GM03348 (cell line): ENCODE data around the gene CNTNAP5.

Experiments
- DNase-seq: peaks from one replicate; pipeline ENCODE4 v3.0.0; 2012; ENCODE audit warnings: low spot score

CNTNAP5 gene

GRCh38 chr2:124559236-124559635 is 534.1 kb downstream of the CNTNAP5 start:
- DNase-seq: no peak

- DNase-seq: no peak
Measured at GRCh38 chr2:124560592-124561112, 535.6 kb downstream of the CNTNAP5 start.

DNA sequence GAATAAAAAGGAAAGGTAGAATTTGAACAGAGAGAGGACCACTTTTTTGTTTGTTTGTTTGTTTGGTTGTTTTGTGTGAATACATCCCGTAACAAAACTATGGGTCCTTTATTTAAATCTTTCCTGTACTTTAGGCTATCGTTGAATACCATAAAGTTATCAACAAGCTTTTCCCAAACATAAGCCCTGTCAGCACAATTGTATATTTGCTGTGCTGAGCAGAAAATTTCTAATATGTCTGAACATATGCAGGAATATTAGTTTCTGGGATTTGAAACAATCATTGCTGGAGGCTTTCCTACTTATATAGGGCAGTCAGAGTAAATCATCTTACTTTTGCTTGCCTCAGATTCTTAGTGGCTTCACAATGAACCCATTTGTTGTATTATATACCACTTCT is 536.4 kb downstream of the CNTNAP5 start:
- no peak for DNase-seq

DNA sequence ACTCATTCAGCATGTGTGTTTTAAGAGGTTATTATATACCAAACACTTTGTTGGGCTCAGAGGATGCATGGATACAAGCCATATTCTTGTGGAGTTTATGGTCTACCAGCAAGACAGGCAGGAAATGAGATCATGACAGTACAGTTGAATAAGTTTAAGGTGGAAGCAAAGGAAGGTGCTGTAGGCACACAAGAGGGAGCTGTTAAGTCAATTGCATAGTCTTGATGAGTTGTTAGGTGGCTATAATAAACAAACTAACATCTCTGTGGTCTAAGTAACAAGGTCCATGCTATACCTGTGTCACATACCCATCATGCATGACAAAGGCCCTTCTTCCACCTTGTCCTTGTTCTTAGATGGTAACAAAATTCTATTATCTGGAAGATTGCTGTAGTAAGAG is 538.3 kb downstream of the CNTNAP5 start:
- DNase-seq: no peak

GRCh38 chr2:124566518-124566970 is 541.5 kb downstream of the CNTNAP5 start:
- DNase-seq: no peak

DNA sequence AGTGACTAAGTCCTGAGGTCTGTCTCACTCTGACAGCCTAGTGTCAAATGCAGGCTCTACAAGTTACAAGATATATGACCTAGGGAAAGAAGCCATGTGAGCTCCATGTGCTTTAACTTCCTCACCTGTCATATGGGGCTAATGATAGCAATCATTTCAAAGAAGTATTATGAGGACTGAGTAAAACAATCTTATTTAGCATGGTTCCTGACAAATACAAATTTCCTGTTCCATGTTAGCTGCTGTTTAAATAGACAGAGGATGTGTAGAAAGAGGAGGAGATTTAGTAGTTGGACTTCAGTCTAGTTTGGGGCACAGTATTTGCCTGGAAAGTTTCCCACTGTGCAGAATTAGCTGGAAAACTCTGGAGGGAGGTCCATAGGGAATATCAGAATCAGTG is 545.8 kb downstream of the CNTNAP5 start:
- no peak for DNase-seq

- no peak for DNase-seq
Measured at GRCh38 chr2:124571836-124572235, 546.7 kb downstream of the CNTNAP5 start.

- DNase-seq: no peak
Measured at GRCh38 chr2:124572934-124573634, 548.0 kb downstream of the CNTNAP5 start.

GRCh38 chr2:124575497-124575896 is 550.4 kb downstream of the CNTNAP5 start:
- no peak for DNase-seq

DNA sequence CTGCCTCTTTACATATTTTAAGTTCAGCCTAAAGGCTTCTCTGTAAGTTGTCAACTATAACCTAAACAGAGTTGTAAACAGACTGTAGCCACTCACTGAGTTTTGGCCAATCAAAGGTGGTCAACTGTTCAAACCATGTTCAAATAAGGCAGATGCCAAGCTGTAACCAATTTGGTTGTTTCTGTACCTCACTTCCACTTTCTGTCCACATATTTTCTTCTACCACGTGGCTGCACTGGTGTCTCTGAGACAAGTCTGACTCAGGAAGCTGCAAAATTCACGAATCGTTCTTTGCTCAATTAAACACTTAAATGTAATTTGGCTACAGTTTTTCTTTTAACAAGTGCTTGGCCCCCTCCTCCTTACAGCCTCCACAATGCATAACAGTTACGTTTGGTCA is 555.2 kb downstream of the CNTNAP5 start:
- no peak for DNase-seq

GRCh38 chr2:124582387-124582786 is 557.3 kb downstream of the CNTNAP5 start:
- DNase-seq: no peak

DNA sequence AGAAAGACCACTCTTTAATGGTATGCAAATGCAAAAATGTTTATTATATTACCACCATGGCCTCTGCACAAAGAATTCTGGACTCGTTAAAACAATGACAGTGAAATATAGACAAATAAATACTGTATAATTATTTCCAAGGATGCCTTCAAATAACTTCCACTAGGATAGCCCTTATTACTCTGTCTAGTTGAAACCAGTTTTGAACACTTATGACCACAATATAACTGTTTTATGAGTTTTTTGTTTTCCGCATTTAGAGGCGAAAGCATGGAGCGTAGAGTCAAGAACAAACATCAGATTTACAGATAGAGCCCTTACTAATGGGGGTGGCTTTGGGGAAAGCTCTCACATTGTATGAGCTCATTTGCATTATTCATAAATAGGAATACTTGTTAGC is 559.5 kb downstream of the CNTNAP5 start:
- no peak for DNase-seq

DNA sequence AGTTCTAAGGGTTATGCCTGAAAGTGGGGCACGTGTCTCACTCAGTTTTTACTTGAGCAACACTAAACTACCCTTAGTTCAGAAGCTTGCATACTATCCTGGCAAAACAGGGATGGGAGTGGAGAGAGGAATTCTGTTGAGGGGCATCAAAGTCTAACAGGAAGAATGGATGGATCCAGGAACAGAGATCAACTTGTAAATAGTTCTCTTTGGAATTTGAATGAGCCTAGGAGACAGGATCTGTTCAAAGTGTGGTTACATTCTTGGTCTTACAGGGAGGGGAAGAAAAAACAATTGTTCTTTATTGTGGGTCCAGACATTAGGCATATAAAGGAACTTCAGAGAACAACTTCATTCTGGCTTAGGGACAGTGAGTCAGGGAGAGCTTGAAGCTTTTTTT is 560.2 kb downstream of the CNTNAP5 start:
- no peak for DNase-seq

- DNase-seq: no peak
Measured at GRCh38 chr2:124586210-124586609, 561.1 kb downstream of the CNTNAP5 start.

GRCh38 chr2:124586835-124587234 is 561.7 kb downstream of the CNTNAP5 start:
- no peak for DNase-seq

DNA sequence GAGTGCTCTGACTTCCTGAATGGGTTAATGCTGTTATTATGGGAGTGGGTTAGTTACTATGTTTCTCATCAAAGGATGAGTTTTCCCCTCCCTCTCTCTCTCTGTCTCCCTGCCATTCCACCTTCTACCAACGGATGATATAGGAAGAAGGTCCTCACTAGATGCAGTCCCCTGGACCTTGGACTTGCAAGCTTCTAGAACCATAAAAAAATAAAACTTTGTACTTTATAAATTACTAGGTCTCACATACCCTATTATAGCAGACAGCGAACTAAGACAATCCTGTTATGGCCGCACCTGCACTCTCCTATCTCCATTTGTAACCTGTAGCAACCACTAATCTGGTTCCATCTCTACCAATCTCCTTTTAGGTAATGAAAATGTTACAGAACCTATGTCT is 564.9 kb downstream of the CNTNAP5 start:
- DNase-seq: no peak

- no peak for DNase-seq
Measured at GRCh38 chr2:124602759-124603158, 577.7 kb downstream of the CNTNAP5 start.

GRCh38 chr2:124604940-124605339 is 579.9 kb downstream of the CNTNAP5 start:
- DNase-seq: no peak

DNA sequence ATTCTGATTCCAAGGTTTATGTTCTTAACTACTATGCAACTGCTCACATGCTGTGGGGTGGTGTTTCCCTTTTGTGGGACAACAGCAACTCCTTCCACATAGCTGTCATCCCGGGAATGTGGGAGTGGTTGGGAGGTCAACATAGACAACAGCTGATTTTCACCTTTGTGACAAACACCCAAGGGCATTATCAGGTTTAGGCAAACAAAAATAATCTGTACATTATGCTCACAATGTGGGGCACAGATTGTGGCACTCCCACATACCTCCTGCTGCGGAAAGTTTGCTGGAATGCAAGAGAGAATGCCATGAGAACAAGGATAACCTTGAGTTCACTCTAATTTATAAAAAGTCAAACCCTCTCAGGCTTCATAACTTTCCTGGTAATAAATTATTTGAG is 582.6 kb downstream of the CNTNAP5 start:
- no peak for DNase-seq

GRCh38 chr2:124609667-124610066 is 584.6 kb downstream of the CNTNAP5 start:
- DNase-seq: no peak

- DNase-seq: no peak
Measured at GRCh38 chr2:124610141-124610540, 585.1 kb downstream of the CNTNAP5 start.

GRCh38 chr2:124610866-124611265 is 585.8 kb downstream of the CNTNAP5 start:
- DNase-seq: no peak

DNA sequence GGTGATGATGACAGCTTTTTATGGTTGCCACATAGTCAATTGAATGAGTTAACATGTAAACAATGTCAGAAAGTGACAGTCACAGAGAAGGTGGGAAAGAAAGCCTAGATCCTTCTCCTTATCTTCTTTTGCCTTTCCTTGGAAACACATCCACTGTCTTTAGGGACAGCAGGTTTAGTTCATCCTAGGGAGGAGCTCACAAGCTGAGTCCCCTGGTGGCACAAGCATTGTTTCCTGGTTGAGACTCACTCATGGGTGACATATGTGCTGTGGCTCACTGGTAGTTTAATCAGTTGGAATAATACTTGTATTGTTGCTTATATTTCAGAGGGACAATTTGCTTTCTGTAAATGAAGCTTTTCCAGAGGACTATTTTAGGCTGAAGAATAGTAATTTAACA is 598.5 kb downstream of the CNTNAP5 start:
- DNase-seq: no peak

DNA sequence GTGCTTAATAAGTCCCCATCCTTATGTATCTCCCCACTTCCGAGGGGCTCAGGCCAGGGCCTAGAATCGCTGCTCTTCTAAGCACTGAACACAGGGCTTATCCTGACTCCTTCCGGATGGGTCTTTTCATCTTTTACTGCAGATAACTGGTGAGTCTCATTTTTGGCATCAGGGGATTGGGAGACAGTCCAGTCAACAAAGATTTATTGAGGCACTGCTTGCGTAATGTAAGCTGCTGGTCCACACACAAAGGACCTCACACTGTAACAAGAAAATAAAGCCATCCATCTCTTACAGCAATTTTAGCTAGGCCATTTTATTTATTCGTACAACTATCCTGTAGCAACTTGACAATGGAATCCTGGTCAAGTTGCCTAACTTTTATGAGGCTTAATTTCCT is 600.5 kb downstream of the CNTNAP5 start:
- no peak for DNase-seq
